OCI-M2 (cell line): ENCODE data around the gene NAA25.

Source experiments
- DNase-seq: peaks from one replicate; lab custom pipeline; 2025; ENCODE audit not compliant: unreplicated experiment; lab: John Stamatoyannopoulos, UW

NAA25 gene

GRCh38 chr12:111980598-111980997 is 128.0 kb downstream of the NAA25 start:
- no peak for DNase-seq

GRCh38 chr12:111978545-111978944 is 130.0 kb downstream of the NAA25 start:
- no peak for DNase-seq

DNA sequence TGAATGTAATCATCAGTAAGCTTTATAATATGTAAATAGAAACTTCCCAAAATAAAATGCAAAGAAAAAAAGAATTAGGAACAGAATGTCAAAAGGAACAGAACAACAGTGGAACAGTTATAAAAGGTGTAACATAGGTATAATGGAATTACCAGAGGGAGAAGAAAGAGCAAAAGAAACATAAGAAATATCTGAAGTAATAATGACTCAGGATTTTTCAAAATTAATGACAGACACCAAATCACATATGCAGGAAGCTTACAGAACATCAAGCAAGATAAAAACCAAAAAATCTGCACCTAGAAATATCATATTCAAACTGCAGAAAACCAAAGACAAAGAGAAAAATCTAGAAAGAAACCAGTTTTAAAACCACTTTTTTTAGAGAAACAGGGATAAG is 131.7 kb downstream of the NAA25 start:
- no peak for DNase-seq
